Measurements from ENCODE around the gene EFCAB14. TPM values are rescaled to one million over a fixed set of nuclear protein-coding genes. Genes with fewer than 3 reads are reported as not detected.

Gene EFCAB14
- total RNA-seq, 1 donor from 2014 or later, result 79.8 TPM

GRCh38 chr1:46677339-46677738, 41.6 kb downstream of the EFCAB14 start:
- intact Hi-C loops (cut with micrococcal nuclease), result no loop called here
- ATAC-seq (ENCODE audit: low read depth) (no peak), DNase-seq (no peak)
- TF ChIP-seq CTCF (IDR thresholded peaks at IDR 0.05), result no peak
- Mint-ChIP-seq H3K9me3 (no peaks in the 10 kb centered on the region), H3K27ac (no peak overlapping the region), H3K36me3 (ENCODE audit: low read depth) (peaks cover 84% of the 10 kb centered on the region), H3K27me3 (no peaks in the 10 kb centered on the region), H3K4me3 (no peak overlapping the region), H3K4me1 (peaks cover 15% of the 10 kb centered on the region)
- POLR2A ChIA-PET, result no interaction called here
- CTCF ChIA-PET, result no interaction called here

DNA sequence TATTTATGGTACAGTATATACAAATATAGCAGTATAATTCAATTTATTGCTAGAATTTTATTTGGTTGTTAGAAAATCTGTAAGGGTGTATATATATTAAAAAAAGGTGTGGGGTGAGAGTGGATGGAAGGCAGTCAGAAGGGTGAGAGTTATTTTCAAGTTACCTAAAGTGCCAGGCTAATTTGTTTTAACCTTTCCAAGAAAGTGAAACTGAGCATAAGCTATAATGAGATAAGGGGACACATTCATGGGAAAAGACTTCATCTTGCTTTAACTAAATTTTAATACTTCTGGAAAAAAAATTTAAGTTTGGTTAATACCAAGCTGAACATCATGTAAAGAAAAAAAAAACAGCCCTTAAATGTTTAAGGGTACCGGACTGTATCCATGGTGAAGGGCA, 42.4 kb downstream of the EFCAB14 start:
- H3K27ac Mint-ChIP-seq, result peak overlapping the region; percentile 69
- no peak for DNase-seq
- H3K4me3 Mint-ChIP-seq, result no peak overlapping the region
- intact Hi-C loops (cut with micrococcal nuclease), result no loop called here
- H3K27me3 Mint-ChIP-seq, result no peaks in the 10 kb centered on the region
- ChIA-PET CTCF (no interaction called here), POLR2A (no interaction called here)
- ATAC-seq (ENCODE audit: low read depth), result no peak
- no peak for TF ChIP-seq CTCF (IDR thresholded peaks at IDR 0.05)
- H3K36me3 Mint-ChIP-seq (ENCODE audit: low read depth), result peaks cover 76% of the 10 kb centered on the region
- no peaks in the 10 kb centered on the region for H3K9me3 Mint-ChIP-seq
- H3K4me1 Mint-ChIP-seq, result peaks cover 15% of the 10 kb centered on the region

GRCh38 chr1:46675549-46676314, 43.2 kb downstream of the EFCAB14 start:
- peaks cover 69% of the 10 kb centered on the region for H3K36me3 Mint-ChIP-seq (ENCODE audit: low read depth)
- no peak for DNase-seq
- intact Hi-C loops (cut with micrococcal nuclease), result no loop called here

DNA sequence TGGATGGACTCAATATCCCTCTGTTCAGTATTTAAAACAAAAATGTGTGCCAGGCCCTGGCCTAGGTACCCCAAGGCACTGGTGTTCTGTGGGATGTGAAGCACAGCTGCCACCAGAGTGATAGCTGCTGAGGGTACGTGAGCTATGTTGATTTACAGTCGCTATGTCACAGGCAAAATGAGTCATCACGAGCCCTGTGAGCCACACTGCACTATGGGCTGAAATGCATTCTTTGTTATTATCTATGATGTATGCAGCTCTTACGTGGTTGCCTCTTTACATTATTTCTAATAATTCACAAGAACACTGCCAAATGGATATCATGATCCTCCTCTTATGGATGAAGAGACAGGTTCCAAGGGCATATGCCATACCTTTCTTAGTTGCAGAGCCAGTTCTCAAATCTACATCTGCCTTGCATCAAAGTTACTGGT, 45.1 kb downstream of the EFCAB14 start:
- ATAC-seq (ENCODE audit: low read depth) (no peak), DNase-seq (no peak)
- no peak for TF ChIP-seq CTCF (IDR thresholded peaks at IDR 0.05)
- ChIA-PET CTCF (no interaction called here), POLR2A (interaction anchor here (1.1 kb wide), 1 partner anchor 69 kb away, joined by 4 read pairs; the partner anchor contains the start of gene MKNK1)
- H3K9me3 Mint-ChIP-seq, result no peaks in the 10 kb centered on the region
- H3K27ac Mint-ChIP-seq, result no peak overlapping the region
- H3K4me1 Mint-ChIP-seq, result peaks cover 15% of the 10 kb centered on the region
- intact Hi-C loops (cut with micrococcal nuclease), result no loop called here
- H3K27me3 Mint-ChIP-seq, result no peaks in the 10 kb centered on the region
- H3K36me3 Mint-ChIP-seq (ENCODE audit: low read depth), result peaks cover 55% of the 10 kb centered on the region
- no peak overlapping the region for H3K4me3 Mint-ChIP-seq

More at GRCh38 chr1:46675549-46676314, 43.2 kb downstream of the EFCAB14 start:
- no peak overlapping the region for H3K4me3 Mint-ChIP-seq
- no peak for TF ChIP-seq CTCF (IDR thresholded peaks at IDR 0.05)
- no peak for ATAC-seq (ENCODE audit: low read depth)
- H3K27ac Mint-ChIP-seq, result peak overlapping the region; percentile 69
- ChIA-PET POLR2A (no interaction called here), CTCF (interaction anchor here (1.3 kb wide), 1 partner anchor 49 kb away, joined by 3 read pairs; no protein-coding TSS in a partner anchor)
- peaks cover 15% of the 10 kb centered on the region for H3K4me1 Mint-ChIP-seq
- H3K9me3 Mint-ChIP-seq, result no peaks in the 10 kb centered on the region
- no peaks in the 10 kb centered on the region for H3K27me3 Mint-ChIP-seq

- intact Hi-C loops (cut with micrococcal nuclease), result no loop called here
- no peak for ATAC-seq (ENCODE audit: low read depth)
- Mint-ChIP-seq H3K36me3 (ENCODE audit: low read depth) (peaks cover 45% of the 10 kb centered on the region), H3K4me1 (peaks cover 16% of the 10 kb centered on the region), H3K27ac (no peak overlapping the region), H3K4me3 (no peak overlapping the region), H3K9me3 (no peaks in the 10 kb centered on the region), H3K27me3 (no peaks in the 10 kb centered on the region)
- TF ChIP-seq CTCF (IDR thresholded peaks at IDR 0.05), result no peak
- ChIA-PET CTCF (no interaction called here), POLR2A (interaction anchor here (0.8 kb wide), 1 partner anchor 46 kb away, joined by 3 read pairs; the partner anchor contains the start of gene EFCAB14)
- no peak for DNase-seq
These were observed 46.2 kb downstream of the EFCAB14 start for GRCh38 chr1:46672696-46673095.
